ENCODE data around the gene PRELID1. TPM values are rescaled to one million over a fixed set of nuclear protein-coding genes. Genes with fewer than 3 reads are reported as not detected.

The PRELID1 gene
- total and polyA plus RNA-seq, 12 donors = 32.3 to 166 (median 37.1) TPM

DNA sequence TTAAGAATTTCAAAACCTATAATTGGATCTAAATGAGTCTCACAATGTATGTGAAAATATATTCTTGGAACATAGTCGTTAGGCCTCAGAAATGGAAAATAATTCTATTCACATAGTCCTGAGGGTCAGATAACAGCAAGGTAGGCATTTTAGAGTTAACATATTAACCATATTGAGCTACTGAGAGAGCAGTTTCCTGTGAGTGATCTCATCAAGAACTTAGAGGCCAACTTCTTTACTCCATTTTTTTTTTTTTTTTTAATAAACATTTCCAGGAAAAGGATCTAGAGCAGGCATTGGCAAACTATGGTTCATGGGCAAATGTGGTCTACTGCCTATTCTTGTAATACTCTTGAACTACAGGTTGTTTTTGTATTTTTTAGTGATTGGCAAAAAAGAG, 26.7 kb upstream of the PRELID1 start:
- H3K9me3 ChIP-seq = no peaks in the 10 kb centered on the region
- H3K36me3 ChIP-seq = peaks cover 0 to 100% (median 38%) of the 10 kb centered on the region in 9 donors
- peak overlapping the region in 3 of 10 donors; percentile 5 to 28 (median 21) for H3K27ac ChIP-seq
- DNase-seq (no peak), ATAC-seq (no peak)
- intact Hi-C loops (cut with DNase I) = loop anchor here in 1 of 10 donors (10.0 kb wide), 1 partner anchor 162 kb away; no protein-coding TSS in a partner anchor
- WGBS, 2 donors = 39 to 41% methylated on average over 1 of the region's 1 CpG
- peaks cover 0 to 6% (median 0%) of the 10 kb centered on the region in 9 donors for H3K4me1 ChIP-seq
- no peak for TF ChIP-seq CTCF (IDR thresholded peaks at IDR 0.05)
- H3K4me3 ChIP-seq = no peak overlapping the region
- H3K27me3 ChIP-seq = no peaks in the 10 kb centered on the region

DNA sequence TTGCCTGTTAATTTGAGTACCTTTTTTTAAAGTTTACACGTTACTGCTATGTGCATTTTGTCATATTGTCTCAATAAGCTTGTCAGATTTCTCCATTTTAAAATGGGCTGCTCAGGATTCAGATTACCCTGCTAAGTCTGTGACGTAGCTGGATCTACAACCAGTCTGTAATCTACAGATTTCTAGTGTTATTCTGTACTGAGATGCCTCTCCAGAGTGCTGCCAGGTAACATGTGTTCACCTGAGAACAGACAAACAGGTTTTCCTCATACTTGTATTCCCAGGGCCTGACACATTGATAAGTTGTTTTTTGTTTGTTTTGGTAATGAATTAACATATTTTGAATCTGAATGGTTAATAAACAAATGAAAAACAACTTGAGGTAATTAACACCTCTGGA, 15.4 kb upstream of the PRELID1 start:
- 93 to 95% methylated on average over 2 of the region's 2 CpGs for WGBS, 2 donors
- DNase-seq = no peak
- peaks cover 0 to 100% (median 62%) of the 10 kb centered on the region in 9 donors for H3K36me3 ChIP-seq
- no peak overlapping the region for H3K4me3 ChIP-seq
- H3K4me1 ChIP-seq = no peaks in the 10 kb centered on the region
- no peak overlapping the region for H3K27ac ChIP-seq
- ATAC-seq = no peak
- no peaks in the 10 kb centered on the region for H3K9me3 ChIP-seq
- intact Hi-C loops (cut with DNase I) = no loop called here
- H3K27me3 ChIP-seq = no peaks in the 10 kb centered on the region
- TF ChIP-seq CTCF (IDR thresholded peaks at IDR 0.05) = no peak

- ATAC-seq = no peak
- Histone ChIP-seq H3K36me3 (peaks cover 0 to 100% (median 66%) of the 10 kb centered on the region in 9 donors), H3K27me3 (no peaks in the 10 kb centered on the region), H3K4me1 (peaks cover 3 to 18% (median 11%) of the 10 kb centered on the region in 9 donors), H3K9me3 (no peaks in the 10 kb centered on the region), H3K4me3 (no peak overlapping the region), H3K27ac (no peak overlapping the region)
- no peak for TF ChIP-seq CTCF (IDR thresholded peaks at IDR 0.05)
- no peak for DNase-seq
- 95 to 97% methylated on average over 12 of the region's 12 CpGs for whole genome bisulfite sequencing, 2 donors
- intact Hi-C loops (cut with DNase I) = loop anchor here in 1 of 10 donors (10.0 kb wide), 1 partner anchor 176 kb away; no protein-coding TSS in a partner anchor
Measured at GRCh38 chr5:177290816-177291596, 12.6 kb upstream of the PRELID1 start.

DNA sequence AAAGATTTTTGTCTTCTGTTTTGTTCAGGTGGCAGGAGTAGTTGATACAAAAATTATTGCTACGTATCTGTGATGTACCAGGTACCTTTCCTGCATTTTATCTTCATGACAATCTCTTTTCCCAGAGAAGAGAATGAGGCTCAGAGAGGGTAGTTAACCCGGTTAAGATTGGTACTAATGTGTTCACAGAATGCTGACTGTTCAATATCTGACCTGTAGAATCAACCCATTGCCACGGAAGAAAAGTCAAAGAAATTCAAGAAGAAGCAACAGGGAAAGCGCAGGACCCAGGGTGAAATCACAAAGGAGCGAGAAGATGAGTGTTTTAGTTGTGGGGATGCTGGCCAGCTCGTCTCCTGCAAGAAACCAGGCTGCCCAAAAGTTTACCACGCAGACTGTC, 11.9 kb upstream of the PRELID1 start:
- DNase-seq (no peak), ATAC-seq (no peak)
- no peak overlapping the region for H3K4me3 ChIP-seq
- H3K36me3 ChIP-seq = peaks cover 0 to 100% (median 60%) of the 10 kb centered on the region in 9 donors
- WGBS, 2 donors = 97 to 99% methylated on average over 7 of the region's 7 CpGs
- no peaks in the 10 kb centered on the region for H3K9me3 ChIP-seq
- peaks cover 8 to 25% (median 18%) of the 10 kb centered on the region in 9 donors for H3K4me1 ChIP-seq
- no peak for TF ChIP-seq CTCF (IDR thresholded peaks at IDR 0.05)
- no peak overlapping the region for H3K27ac ChIP-seq
- intact Hi-C loops (cut with DNase I) = loop anchor here in 1 of 10 donors (10.0 kb wide), 1 partner anchor 177 kb away; no protein-coding TSS in a partner anchor
- no peaks in the 10 kb centered on the region for H3K27me3 ChIP-seq
